ENCODE data around the gene RCOR3.

The RCOR3 gene

GRCh38 chr1:211257826-211258225 is 1.3 kb upstream of the RCOR3 start:
- Histone ChIP-seq H3K36me3 (replicated peaks; ENCODE audit: insufficient read depth, low read length) (no peaks in the 10 kb centered on the region), H3K27ac (ENCODE audit: low read length) (peak overlapping the region; percentile 96), H3K4me3 (ENCODE audit: low read length) (peak overlapping the region; percentile 81), H3K79me2 (ENCODE audit: low read length) (peaks cover 34% of the 10 kb centered on the region), H3K27me3 (replicated peaks; ENCODE audit: insufficient read depth, low read length) (no peaks in the 10 kb centered on the region), H3K9me3 (replicated peaks; ENCODE audit: insufficient read depth, low read length) (no peaks in the 10 kb centered on the region), H2AFZ (ENCODE audit: low read length) (peak overlapping the region; percentile 86), H3K4me1 (ENCODE audit: low read length) (peaks cover 10% of the 10 kb centered on the region), H3K9me2 (replicated peaks; ENCODE audit: insufficient read depth, low read length) (no peaks in the 10 kb centered on the region), H3F3A (ENCODE audit: insufficient read depth, low read length) (peaks cover 35% of the 10 kb centered on the region), H3K9ac (ENCODE audit: low read length) (peak overlapping the region; percentile 94), H4K20me1 (ENCODE audit: insufficient read depth, low read length) (no peaks in the 10 kb centered on the region), H3K4me2 (ENCODE audit: low read depth, low read length) (peak overlapping the region; percentile 94)
- DNase-seq: no peak
- TF ChIP-seq EZH2phosphoT487 (IDR thresholded peaks at IDR 0.05; ENCODE audit: low read length) (no peak), EZH2 (optimal IDR thresholded peaks at IDR 0.05; ENCODE audit: low read depth, low read length) (no peak)
- TF ChIP-seq, protein P1, sequence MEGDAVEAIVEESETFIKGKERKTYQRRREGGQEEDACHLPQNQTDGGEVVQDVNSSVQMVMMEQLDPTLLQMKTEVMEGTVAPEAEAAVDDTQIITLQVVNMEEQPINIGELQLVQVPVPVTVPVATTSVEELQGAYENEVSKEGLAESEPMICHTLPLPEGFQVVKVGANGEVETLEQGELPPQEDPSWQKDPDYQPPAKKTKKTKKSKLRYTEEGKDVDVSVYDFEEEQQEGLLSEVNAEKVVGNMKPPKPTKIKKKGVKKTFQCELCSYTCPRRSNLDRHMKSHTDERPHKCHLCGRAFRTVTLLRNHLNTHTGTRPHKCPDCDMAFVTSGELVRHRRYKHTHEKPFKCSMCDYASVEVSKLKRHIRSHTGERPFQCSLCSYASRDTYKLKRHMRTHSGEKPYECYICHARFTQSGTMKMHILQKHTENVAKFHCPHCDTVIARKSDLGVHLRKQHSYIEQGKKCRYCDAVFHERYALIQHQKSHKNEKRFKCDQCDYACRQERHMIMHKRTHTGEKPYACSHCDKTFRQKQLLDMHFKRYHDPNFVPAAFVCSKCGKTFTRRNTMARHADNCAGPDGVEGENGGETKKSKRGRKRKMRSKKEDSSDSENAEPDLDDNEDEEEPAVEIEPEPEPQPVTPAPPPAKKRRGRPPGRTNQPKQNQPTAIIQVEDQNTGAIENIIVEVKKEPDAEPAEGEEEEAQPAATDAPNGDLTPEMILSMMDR (IDR thresholded peaks at IDR 0.05; ENCODE audit: low read length): no peak

GRCh38 chr1:211258310-211258755 is 833 bp upstream of the RCOR3 start:
- DNase-seq: peak; percentile 94
- peak overlapping the region; percentile 81 for H3K4me3 ChIP-seq (ENCODE audit: low read length)
- H3K27me3 ChIP-seq (replicated peaks; ENCODE audit: insufficient read depth, low read length): no peaks in the 10 kb centered on the region
- H3K27ac ChIP-seq (ENCODE audit: low read length): peak overlapping the region; percentile 96
- peaks cover 10% of the 10 kb centered on the region for H3K4me1 ChIP-seq (ENCODE audit: low read length)
- H3F3A ChIP-seq (ENCODE audit: insufficient read depth, low read length): peaks cover 35% of the 10 kb centered on the region
- TF ChIP-seq, protein P1 (IDR thresholded peaks at IDR 0.05; ENCODE audit: low read length): peak; percentile 17; the same call in 1 of the 2 replicates
- TF ChIP-seq EZH2 (optimal IDR thresholded peaks at IDR 0.05; ENCODE audit: low read depth, low read length) (no peak), EZH2phosphoT487 (IDR thresholded peaks at IDR 0.05; ENCODE audit: low read length) (no peak)
- peak overlapping the region; percentile 94 for H3K9ac ChIP-seq (ENCODE audit: low read length)
- H2AFZ ChIP-seq (ENCODE audit: low read length): peak overlapping the region; percentile 86
- peak overlapping the region; percentile 94 for H3K4me2 ChIP-seq (ENCODE audit: low read depth, low read length)
- H3K9me2 ChIP-seq (replicated peaks; ENCODE audit: insufficient read depth, low read length): no peaks in the 10 kb centered on the region
- no peaks in the 10 kb centered on the region for H3K36me3 ChIP-seq (replicated peaks; ENCODE audit: insufficient read depth, low read length)
- H3K9me3 ChIP-seq (replicated peaks; ENCODE audit: insufficient read depth, low read length): no peaks in the 10 kb centered on the region
- H3K79me2 ChIP-seq (ENCODE audit: low read length): peaks cover 37% of the 10 kb centered on the region
- H4K20me1 ChIP-seq (ENCODE audit: insufficient read depth, low read length): no peaks in the 10 kb centered on the region

DNA sequence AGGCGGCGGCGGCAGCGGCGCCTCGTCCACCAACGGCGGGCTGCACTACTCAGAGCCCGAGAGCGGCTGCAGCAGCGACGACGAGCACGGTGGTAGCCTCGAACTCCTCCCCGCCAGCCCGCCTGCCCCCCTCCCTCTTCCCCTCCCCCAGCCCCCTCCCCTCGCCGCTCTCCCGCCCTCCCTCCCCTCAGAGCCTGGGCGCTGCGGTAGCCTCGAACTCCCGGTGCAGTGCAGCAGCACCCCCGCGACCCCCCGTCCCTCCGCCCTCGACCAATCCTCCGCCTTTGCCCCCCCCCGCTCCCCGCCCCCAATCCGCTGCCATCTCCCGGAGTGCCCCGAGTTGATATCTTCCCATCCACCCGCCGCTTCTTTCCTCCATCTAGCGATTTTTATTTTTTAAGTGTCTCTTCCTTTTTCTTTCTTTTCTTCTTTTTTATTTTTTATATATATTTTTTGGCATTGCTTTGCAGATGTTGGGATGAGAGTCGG is 516 bp downstream of the RCOR3 start:
- peak overlapping the region; percentile 94 for H3K9ac ChIP-seq (ENCODE audit: low read length)
- H3K27me3 ChIP-seq (replicated peaks; ENCODE audit: insufficient read depth, low read length): no peaks in the 10 kb centered on the region
- peak overlapping the region; percentile 95 for H2AFZ ChIP-seq (ENCODE audit: low read length)
- H3K9me2 ChIP-seq (replicated peaks; ENCODE audit: insufficient read depth, low read length): no peaks in the 10 kb centered on the region
- DNase-seq: peak; percentile 63
- peak overlapping the region; percentile 93 for H3K4me3 ChIP-seq (ENCODE audit: low read length)
- peak overlapping the region; percentile 84 for H3K4me2 ChIP-seq (ENCODE audit: low read depth, low read length)
- no peaks in the 10 kb centered on the region for H3K36me3 ChIP-seq (replicated peaks; ENCODE audit: insufficient read depth, low read length)
- H3K9me3 ChIP-seq (replicated peaks; ENCODE audit: insufficient read depth, low read length): no peaks in the 10 kb centered on the region
- peaks cover 10% of the 10 kb centered on the region for H3K4me1 ChIP-seq (ENCODE audit: low read length)
- H3F3A ChIP-seq (ENCODE audit: insufficient read depth, low read length): peaks cover 35% of the 10 kb centered on the region
- H3K27ac ChIP-seq (ENCODE audit: low read length): peak overlapping the region; percentile 96
- peaks cover 50% of the 10 kb centered on the region for H3K79me2 ChIP-seq (ENCODE audit: low read length)
- TF ChIP-seq EZH2 (optimal IDR thresholded peaks at IDR 0.05; ENCODE audit: low read depth, low read length) (no peak), EZH2phosphoT487 (IDR thresholded peaks at IDR 0.05; ENCODE audit: low read length) (no peak)
- H4K20me1 ChIP-seq (ENCODE audit: insufficient read depth, low read length): no peaks in the 10 kb centered on the region

Measured in MM.1S (cell line).